ENCODE data around the gene BLOC1S3.

- TF ChIP-seq CTCF (IDR thresholded peaks at IDR 0.05), result no peak
- TF ChIP-seq POLR2A (IDR thresholded peaks at IDR 0.05), result no peak
Measured at GRCh38 chr19:45142726-45143110, 35.9 kb upstream of the BLOC1S3 start.

All from suprapubic skin (tissue), 3 donors.